ENCODE results near the gene PFN1. TPM values are rescaled to one million over a fixed set of nuclear protein-coding genes. Genes with fewer than 3 reads are reported as not detected.
"Not testable (repeated sequence)": the region's sequence is repeated elsewhere in the genome, so short reads cannot be mapped to it uniquely, and the experiment has no call there.

PFN1 gene
- total RNA-seq, 2 donors from 2014 or later: 1,225 to 1,232 TPM

DNA sequence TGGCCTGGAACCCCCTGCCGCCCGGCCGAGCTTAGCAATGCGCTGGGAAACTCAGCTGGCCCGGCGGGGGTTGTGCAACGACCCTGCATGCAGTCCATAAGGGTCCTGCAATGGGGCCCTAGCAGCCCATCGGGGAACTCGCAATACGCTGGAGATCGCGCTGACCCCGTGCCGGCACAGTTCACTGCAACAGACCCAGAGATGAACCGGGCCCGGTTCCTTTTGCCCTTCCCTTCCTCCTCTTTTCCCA, 8.9 kb downstream of the PFN1 start:
- H3K27me3 Mint-ChIP-seq (ENCODE audit: low read depth): no peaks in the 10 kb centered on the region
- H3K27ac Mint-ChIP-seq: no peak overlapping the region
- peaks cover 24 to 46% of the 10 kb centered on the region in 2 donors for H3K36me3 Mint-ChIP-seq (ENCODE audit: insufficient read depth in 2 of 2)
- H3K4me1 Mint-ChIP-seq (ENCODE audit: low read depth): peaks cover 51% of the 10 kb centered on the region
- ATAC-seq (replicated peaks in 1 of 2) (peak in 1 of 2 donors; percentile 3), DNase-seq (no peak)
- H3K4me3 Mint-ChIP-seq: peak overlapping the region; percentile 93 to 98
- H3K9me3 Mint-ChIP-seq: no peaks in the 10 kb centered on the region

DNA sequence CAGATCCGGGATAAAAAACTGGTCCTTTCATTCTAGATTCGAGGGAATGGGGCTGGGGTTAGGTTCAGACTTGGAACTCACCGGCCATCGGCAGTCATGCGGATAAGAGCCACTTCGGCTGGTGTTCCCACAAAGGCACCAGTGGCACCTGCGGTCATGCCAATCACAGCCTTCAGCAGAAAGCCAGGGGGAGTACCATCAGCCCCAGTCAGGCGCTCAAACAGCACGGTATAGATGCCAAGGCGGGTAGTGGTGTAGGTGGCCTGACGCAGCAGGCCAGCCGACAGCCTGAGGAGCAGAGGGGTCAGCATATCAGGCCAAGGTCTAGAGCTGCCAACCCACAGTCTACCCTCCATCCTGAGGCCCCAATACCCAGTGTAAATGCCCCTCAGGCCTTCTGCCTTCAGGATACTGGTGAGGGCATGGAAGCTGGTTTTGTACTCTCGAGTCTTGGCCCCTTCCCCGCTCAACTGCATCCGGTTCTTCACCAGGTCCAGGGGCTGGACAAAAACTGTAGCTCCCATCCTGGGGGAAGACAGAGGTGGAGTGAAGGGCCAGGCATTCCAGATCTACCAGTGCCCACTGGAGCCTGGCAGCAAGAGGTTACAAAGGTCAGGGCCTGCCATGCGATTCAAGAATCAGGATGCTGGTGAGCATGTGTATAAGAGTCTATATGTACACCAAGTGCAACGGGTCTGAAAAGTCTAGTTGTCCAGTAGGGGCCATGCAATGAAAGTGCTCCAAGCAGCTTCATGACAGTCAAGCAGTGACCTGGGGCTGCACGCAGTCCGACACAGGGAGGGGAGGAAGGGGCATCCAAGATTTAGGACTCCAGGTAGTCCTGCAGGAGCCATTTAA, 9.4 kb downstream of the PFN1 start:
- Mint-ChIP-seq H3K4me3 (peak overlapping the region; percentile 93 to 98), H3K27ac (peak overlapping the region; percentile 77), H3K4me1 (ENCODE audit: low read depth) (peaks cover 51% of the 10 kb centered on the region), H3K27me3 (ENCODE audit: low read depth) (no peaks in the 10 kb centered on the region), H3K9me3 (no peaks in the 10 kb centered on the region), H3K36me3 (ENCODE audit: insufficient read depth in 2 of 2) (peaks cover 19 to 40% of the 10 kb centered on the region in 2 donors)
- DNase-seq: no peak
- no peak for ATAC-seq (replicated peaks in 1 of 2)

DNA sequence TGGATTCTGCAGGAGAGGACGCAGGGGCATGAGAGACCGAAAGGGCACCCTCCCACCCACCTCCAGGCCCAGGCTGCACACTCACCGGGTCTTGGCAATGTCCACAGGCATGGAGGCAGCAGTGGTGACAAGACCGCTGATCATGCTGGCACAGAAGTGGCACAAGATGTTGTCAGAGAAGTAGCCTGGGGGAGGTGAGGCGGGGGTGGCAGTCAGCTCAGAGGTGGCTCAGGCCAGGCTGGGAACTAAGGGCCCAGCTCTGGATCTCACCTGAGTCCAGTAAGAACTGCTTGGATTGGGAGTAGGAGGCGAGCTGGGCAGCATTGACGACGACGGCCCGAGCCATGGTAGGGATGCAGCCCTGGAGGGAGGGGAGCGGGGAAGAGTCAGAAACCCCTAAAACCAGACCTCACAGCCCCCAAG, 10.2 kb downstream of the PFN1 start:
- no peaks in the 10 kb centered on the region for H3K9me3 Mint-ChIP-seq
- peak overlapping the region; percentile 77 for H3K27ac Mint-ChIP-seq
- H3K36me3 Mint-ChIP-seq (ENCODE audit: insufficient read depth in 2 of 2): peaks cover 17 to 33% of the 10 kb centered on the region in 2 donors
- no peak for DNase-seq
- no peaks in the 10 kb centered on the region for H3K27me3 Mint-ChIP-seq (ENCODE audit: low read depth)
- H3K4me1 Mint-ChIP-seq (ENCODE audit: low read depth): peaks cover 43% of the 10 kb centered on the region
- H3K4me3 Mint-ChIP-seq: peak overlapping the region; percentile 93 to 98
- ATAC-seq (replicated peaks in 1 of 2): no peak

GRCh38 chr17:4937553-4937952, 10.8 kb downstream of the PFN1 start:
- ATAC-seq (replicated peaks in 1 of 2): no peak
- H3K27me3 Mint-ChIP-seq (ENCODE audit: low read depth): no peaks in the 10 kb centered on the region
- no peak for DNase-seq
- no peak overlapping the region for H3K27ac Mint-ChIP-seq
- no peaks in the 10 kb centered on the region for H3K9me3 Mint-ChIP-seq
- peaks cover 38% of the 10 kb centered on the region for H3K4me1 Mint-ChIP-seq (ENCODE audit: low read depth)
- H3K4me3 Mint-ChIP-seq: peak overlapping the region in 1 of 2 donors; percentile 98
- H3K36me3 Mint-ChIP-seq (ENCODE audit: insufficient read depth in 2 of 2): peaks cover 14 to 31% of the 10 kb centered on the region in 2 donors

DNA sequence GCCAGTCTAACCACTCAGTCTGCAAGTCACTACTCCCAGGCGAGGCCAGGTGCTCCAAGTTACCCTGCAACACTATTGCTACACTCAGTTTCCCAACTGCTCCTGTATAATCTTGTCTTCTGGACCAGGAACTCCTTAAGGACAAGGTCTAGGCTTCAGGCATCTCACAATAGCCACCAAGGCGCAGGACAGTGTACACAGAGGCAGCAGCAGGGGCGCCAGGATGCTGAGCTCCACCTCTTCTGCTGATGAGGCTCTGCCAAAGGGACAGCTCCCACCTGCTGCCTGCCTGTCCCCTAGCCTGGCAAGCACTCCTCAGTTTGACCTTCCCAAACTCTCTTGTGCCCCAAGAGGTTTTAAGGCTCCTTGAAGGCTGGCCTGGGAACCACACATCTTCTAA, 11.9 kb downstream of the PFN1 start:
- H3K27me3 Mint-ChIP-seq (ENCODE audit: low read depth): no peaks in the 10 kb centered on the region
- H3K4me3 Mint-ChIP-seq: no peak overlapping the region
- H3K4me1 Mint-ChIP-seq (ENCODE audit: low read depth): peaks cover 27% of the 10 kb centered on the region
- no peaks in the 10 kb centered on the region for H3K9me3 Mint-ChIP-seq
- ATAC-seq (replicated peaks in 1 of 2): no peak
- H3K27ac Mint-ChIP-seq: peak overlapping the region; percentile 3
- H3K36me3 Mint-ChIP-seq (ENCODE audit: insufficient read depth in 2 of 2): peaks cover 9 to 25% of the 10 kb centered on the region in 2 donors
- no peak for DNase-seq

GRCh38 chr17:4935650-4936049, 12.7 kb downstream of the PFN1 start:
- peaks cover 21% of the 10 kb centered on the region for H3K4me1 Mint-ChIP-seq (ENCODE audit: low read depth)
- H3K9me3 Mint-ChIP-seq: no peaks in the 10 kb centered on the region
- no peak for ATAC-seq (replicated peaks in 1 of 2)
- no peak overlapping the region for H3K27ac Mint-ChIP-seq
- DNase-seq: no peak
- peaks cover 6 to 20% of the 10 kb centered on the region in 2 donors for H3K36me3 Mint-ChIP-seq (ENCODE audit: insufficient read depth in 2 of 2)
- H3K27me3 Mint-ChIP-seq (ENCODE audit: low read depth): no peaks in the 10 kb centered on the region
- no peak overlapping the region for H3K4me3 Mint-ChIP-seq

DNA sequence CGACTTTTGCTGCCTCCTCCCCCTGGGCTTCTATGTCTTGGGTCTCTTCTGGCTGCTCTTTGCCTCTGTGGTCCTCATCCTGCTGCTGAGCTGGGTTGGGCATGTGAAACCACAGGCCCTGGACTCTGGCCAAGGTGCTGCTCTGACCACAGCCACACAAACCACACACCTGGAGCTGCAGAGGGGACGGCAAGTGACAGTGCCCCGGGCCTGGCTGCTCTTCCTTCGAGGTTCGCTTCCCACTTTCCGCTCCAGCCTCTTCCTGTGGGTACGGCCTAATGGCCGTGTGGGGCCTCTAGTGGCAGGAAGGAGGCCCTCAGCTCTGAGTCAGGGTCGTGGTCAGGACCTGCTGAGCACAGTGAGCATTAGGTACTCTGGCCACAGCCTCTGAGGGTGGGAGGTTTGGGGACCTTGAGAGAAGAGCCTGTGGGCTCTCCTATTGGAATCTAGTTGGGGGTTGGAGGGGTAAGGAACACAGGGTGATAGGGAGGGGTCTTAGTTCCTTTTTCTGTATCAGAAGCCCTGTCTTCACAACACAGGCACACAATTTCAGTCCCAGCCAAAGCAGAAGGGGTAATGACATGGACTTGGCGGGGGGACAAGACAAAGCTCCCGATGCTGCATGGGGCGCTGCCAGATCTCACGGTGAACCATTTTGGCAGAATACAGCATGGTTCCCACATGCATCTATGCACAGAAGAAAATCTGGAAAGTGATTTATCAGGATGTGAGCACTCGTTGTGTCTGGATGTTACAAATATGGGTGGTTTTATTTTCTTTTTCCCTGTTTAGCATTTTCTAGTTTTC, 14.0 kb downstream of the PFN1 start:
- Mint-ChIP-seq H3K36me3 (ENCODE audit: insufficient read depth in 2 of 2) (peaks cover 2 to 16% of the 10 kb centered on the region in 2 donors), H3K4me3 (peak overlapping the region; percentile 2 to 39), H3K4me1 (ENCODE audit: low read depth) (peaks cover 21% of the 10 kb centered on the region), H3K27me3 (ENCODE audit: low read depth) (no peaks in the 10 kb centered on the region), H3K9me3 (no peaks in the 10 kb centered on the region), H3K27ac (peak overlapping the region; percentile 55)
- ATAC-seq (replicated peaks in 1 of 2) (peak; percentile 54 to 76), DNase-seq (peak in 1 of 2 donors; percentile 28)

GRCh38 chr17:4933646-4934045, 14.7 kb downstream of the PFN1 start:
- H3K27ac Mint-ChIP-seq: no peak overlapping the region
- ATAC-seq (replicated peaks in 1 of 2): no peak

GRCh38 chr17:4932756-4933155, 15.6 kb downstream of the PFN1 start:
- H3K27ac Mint-ChIP-seq: no peak overlapping the region
- no peak overlapping the region for H3K4me3 Mint-ChIP-seq
- peaks cover 0 to 22% of the 10 kb centered on the region in 2 donors for H3K36me3 Mint-ChIP-seq (ENCODE audit: insufficient read depth in 2 of 2)
- DNase-seq (no peak), ATAC-seq (replicated peaks in 1 of 2) (peak in 1 of 2 donors; percentile 11)
- H3K27me3 Mint-ChIP-seq (ENCODE audit: low read depth): no peaks in the 10 kb centered on the region
- H3K4me1 Mint-ChIP-seq (ENCODE audit: low read depth): peaks cover 8% of the 10 kb centered on the region
- no peaks in the 10 kb centered on the region for H3K9me3 Mint-ChIP-seq

More at GRCh38 chr17:4933646-4934045, 14.7 kb downstream of the PFN1 start:
- no peaks in the 10 kb centered on the region for H3K27me3 Mint-ChIP-seq (ENCODE audit: low read depth)
- H3K4me3 Mint-ChIP-seq: peak overlapping the region in 1 of 2 donors; percentile 19
- H3K36me3 Mint-ChIP-seq (ENCODE audit: insufficient read depth in 2 of 2): peaks cover 2 to 20% of the 10 kb centered on the region in 2 donors
- no peak for DNase-seq
- peaks cover 14% of the 10 kb centered on the region for H3K4me1 Mint-ChIP-seq (ENCODE audit: low read depth)
- H3K9me3 Mint-ChIP-seq: no peaks in the 10 kb centered on the region

DNA sequence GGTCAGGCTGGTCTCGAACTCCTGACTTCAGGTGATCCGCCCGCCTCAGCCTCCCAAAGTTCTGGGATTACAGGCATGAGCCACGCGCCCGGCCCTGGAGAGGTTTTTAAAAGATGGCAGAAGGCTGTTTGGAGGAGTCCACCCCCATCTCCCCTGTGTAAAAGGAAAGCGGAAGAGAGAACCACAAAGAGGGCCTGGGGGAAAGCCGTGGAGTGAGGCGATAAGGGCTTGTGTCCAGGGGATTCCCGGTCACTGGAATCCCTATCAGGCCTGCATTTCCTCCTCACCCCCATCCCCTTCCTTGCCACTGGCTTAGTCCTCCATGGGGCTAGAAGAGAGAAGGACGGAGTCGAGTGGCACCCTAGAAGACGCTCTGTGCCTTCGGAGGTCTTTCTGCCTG, 16.4 kb downstream of the PFN1 start, which contains the start of gene GP1BA:
TSS of gene GP1BA (plus strand) at position 315 of the 400 bp plus-strand sequence. CDS start 328 bp downstream, outside the sequence.
- H3K9me3 Mint-ChIP-seq: no peaks in the 10 kb centered on the region
- ATAC-seq (replicated peaks in 1 of 2): no peak

GRCh38 chr17:4928881-4929280, 19.4 kb downstream of the PFN1 start:
- Mint-ChIP-seq H3K9me3 (no peaks in the 10 kb centered on the region), H3K27ac (no peak overlapping the region), H3K4me3 (no peak overlapping the region), H3K36me3 (ENCODE audit: insufficient read depth in 2 of 2) (peaks cover 2 to 10% of the 10 kb centered on the region in 2 donors), H3K27me3 (ENCODE audit: low read depth) (no peaks in the 10 kb centered on the region), H3K4me1 (ENCODE audit: low read depth) (peaks cover 6% of the 10 kb centered on the region)
- ATAC-seq (replicated peaks in 1 of 2): no peak
- DNase-seq: no peak

More for the DNA sequence above, 16.4 kb downstream of the PFN1 start, which contains the start of gene GP1BA:
- no peak within 1 kb of the TSS for H3K4me3 Mint-ChIP-seq
- H3K27me3 Mint-ChIP-seq (ENCODE audit: low read depth): no peaks in the 10 kb centered on the region
- peaks cover 2 to 16% of the 10 kb centered on the region in 2 donors for H3K36me3 Mint-ChIP-seq (ENCODE audit: insufficient read depth in 2 of 2)
- DNase-seq: no peak
- no peak within 1 kb of the TSS for H3K27ac Mint-ChIP-seq
- peaks cover 8% of the 10 kb centered on the region for H3K4me1 Mint-ChIP-seq (ENCODE audit: low read depth)

DNA sequence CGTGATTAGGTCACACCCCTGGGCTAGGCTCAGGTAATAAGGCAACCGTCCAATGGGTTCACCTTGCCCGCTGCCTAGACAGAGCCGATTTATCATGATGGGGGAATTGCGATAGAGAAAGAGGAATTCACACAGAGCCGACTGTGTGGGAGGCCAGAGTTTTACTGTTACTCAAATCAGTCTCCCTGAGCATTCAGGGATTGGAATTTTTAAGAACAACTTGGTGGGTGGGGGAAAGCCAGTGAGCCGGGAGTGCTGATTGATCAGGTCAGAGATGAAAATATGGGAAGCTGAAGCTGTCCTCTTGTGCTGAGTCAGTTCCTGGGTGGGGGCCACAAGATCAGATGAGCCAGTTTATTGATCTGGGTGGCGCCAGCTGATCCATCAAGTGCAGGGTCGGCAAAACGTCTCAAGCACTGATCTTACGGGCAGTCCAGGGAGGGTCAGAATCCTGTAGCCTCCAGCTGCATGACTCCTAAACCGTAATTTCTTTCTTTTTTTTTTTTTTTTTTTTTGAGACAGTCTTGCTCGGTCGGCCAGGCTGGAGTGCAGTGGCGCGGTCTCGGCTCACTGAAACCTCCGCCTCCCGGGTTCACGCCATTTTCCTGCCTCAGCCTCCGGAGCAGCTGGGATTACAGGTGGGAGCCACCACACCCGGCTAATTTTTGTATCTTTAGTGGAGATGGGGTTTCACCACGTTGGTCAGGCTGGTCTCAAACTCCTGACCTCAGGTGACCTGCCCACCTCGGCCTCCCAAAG, 21.6 kb downstream of the PFN1 start:
- not testable (repeated sequence) for H3K4me1 Mint-ChIP-seq (ENCODE audit: low read depth); H3K27me3 Mint-ChIP-seq (ENCODE audit: low read depth); H3K9me3 Mint-ChIP-seq; H3K27ac Mint-ChIP-seq; ATAC-seq (replicated peaks in 1 of 2); H3K36me3 Mint-ChIP-seq (ENCODE audit: insufficient read depth in 2 of 2); DNase-seq
- peak overlapping the region in 1 of 2 donors; percentile 55 for H3K4me3 Mint-ChIP-seq
